ENCODE results near the gene LPAR4.

GRCh38 chrX:78754917-78755316 is 7.4 kb downstream of the LPAR4 start:
- no peak for TF ChIP-seq CTCF (IDR thresholded peaks at IDR 0.05)
- no peak for TF ChIP-seq POLR2A (IDR thresholded peaks at IDR 0.05)
